ENCODE results near the gene CLDN19.
"Not testable (repeated sequence)": the region's sequence is repeated elsewhere in the genome, so short reads cannot be mapped to it uniquely, and the experiment has no call there.

The CLDN19 gene

DNA sequence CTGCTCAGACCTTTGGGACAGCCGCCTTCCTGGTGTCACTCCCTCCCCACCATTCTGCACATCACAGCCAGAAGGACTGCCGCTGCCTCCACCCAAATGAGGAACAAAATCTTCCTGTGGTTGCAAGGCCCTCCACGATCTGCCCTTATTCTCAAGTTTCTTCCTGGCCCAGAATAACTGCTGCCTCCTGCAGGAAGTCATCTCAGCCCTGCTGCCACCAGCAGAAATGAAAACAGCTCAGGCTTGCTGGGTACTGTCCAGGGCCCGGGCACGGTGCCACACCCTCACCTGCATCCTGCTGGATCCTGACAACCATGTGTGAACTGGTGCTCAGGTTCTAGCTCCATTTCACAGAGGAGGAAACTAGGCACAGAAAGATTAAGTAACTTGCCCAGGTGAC, 2.8 kb downstream of the CLDN19 start:
- DNase-seq: no peak

DNA sequence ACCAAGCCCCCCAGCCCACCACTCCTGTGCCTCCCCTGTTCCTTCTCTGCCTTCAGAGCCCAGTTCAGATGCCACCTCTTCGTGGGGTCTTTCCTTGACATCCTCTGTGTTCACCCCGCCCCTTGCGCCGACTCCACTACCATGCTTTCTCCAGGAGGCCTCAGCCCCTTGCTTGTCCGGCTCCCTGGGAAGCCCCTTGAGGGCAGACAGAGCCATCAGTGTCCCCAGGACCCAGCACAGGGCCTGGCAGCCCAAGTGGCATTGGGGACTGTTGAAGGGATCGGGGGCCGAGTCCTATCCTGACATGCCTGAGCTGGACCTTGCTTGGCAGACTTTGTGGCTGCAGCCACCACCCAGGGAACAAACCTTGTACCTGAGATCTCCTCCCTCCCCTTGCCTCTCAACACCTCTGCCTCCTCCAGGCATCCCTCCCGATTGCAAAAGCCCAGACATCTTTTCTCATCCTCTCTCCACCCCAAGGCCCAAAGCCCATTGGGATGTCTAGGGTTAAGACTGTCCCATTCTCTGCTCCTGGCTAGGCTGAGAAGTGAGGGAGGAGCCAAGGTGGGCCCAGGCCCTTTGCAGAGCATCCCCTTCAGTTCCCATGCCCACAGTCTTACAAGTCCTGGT, 3.4 kb downstream of the CLDN19 start:
- DNase-seq: no peak

DNA sequence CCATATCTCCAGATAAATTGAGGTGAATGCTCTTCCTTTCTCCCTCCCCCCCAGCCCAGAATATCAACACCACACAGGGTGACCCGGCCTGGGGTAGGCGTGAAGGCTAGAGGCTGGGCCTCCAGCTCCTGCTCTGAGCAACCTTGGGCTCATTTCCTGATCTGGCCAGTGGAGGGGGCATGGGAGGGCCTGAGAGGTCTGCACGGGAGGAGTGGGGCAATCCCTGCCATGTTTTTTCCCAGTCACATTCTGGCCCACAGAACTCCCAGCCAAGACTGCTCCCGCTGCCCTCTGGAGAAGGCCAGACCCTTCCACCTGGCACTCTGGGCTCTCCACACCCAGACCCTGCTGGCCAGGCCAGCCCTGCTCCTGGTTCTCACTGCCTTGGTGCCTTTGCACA, 3.9 kb downstream of the CLDN19 start:
- no peak for DNase-seq

DNA sequence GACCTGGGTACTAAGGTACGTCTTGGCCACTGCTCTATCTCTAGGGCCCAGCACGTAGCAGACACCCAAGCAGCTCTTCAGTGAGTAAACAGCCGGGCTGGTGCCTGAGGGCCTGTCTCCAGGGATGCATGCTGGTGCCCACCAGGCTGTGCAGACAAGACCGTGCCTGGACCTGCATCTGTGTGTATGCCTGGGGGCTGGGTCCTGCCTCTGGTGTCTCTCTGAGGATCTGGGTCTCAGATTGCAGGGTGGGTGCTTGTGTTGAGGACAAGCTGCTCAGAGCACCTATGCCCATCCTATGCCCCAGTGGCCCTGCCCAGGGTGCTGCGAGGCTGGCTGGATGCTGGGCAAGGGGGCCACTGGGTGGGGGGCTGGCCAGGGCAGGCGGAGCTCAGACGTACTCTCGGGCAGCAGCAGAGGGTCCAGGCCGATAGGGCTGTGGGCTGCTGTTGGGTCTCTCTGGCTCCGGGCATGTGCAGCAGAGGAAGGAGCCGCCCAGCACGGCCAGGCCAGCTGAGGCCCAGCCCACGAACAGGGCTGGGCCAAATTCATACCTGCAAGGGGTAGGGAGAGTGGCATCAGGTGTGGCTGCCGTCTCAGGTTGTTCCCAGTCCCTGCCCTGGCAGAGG, 4.4 kb downstream of the CLDN19 start:
- no peak for DNase-seq

DNA sequence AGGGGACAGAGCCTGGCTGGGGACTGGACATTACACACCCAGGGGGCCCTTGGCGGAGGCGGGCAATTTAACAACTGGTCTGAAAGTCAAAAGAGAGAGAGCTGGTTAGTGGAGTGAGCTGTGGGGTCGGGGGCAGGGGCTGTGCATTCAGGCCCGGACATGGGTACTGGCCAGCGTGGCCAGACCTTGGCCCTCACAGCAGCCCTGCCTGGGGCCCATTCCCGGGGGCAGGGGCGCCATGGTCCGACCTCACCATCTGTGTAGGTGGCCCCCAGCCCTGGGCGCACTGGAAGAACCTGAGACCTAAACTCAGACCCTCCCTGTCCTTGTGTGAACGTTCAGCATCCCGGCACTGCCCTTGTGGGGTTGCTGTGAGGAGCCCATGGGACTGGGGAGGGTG, 5.0 kb downstream of the CLDN19 start:
- no peak for DNase-seq

DNA sequence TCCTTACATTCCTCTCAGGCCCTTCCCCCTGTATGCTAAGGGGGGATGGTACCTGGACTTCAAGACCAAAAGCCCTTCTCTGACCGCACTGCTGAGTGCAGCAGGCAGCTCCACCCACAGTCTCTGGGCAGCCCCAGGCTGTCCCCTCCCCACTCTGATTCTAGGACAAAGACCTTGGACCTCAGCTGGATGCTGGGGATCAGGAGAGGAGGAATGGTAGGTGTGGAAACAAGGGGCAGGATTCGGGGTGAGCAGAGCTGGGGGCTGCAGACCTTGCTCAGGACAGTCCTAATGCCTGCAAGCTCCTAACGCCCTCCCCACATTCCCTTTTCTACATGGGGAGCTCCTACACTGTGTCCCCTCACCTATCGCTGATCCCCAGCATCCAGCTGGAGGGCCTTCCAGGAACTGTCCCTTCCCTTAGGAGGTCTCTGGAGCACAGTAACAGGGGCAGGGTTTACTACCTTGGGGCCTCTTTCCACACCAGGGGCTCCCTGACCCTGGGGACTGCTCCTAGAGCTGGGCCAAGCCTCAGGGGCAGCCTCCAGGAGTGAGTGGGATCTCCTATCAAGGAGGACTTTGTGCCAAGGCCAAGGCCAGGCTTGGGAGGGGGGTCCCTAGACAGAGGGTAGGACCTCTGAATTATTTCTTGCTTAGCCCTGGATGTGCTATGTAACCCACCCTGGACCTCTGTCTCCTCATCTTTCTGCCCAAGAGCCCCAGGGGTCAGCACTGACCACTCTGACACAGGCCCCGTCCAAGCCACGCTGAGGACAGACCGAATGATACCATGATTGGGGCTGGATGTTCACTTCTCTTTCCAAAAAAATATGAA, 5.6 kb downstream of the CLDN19 start:
- no peak for DNase-seq

DNA sequence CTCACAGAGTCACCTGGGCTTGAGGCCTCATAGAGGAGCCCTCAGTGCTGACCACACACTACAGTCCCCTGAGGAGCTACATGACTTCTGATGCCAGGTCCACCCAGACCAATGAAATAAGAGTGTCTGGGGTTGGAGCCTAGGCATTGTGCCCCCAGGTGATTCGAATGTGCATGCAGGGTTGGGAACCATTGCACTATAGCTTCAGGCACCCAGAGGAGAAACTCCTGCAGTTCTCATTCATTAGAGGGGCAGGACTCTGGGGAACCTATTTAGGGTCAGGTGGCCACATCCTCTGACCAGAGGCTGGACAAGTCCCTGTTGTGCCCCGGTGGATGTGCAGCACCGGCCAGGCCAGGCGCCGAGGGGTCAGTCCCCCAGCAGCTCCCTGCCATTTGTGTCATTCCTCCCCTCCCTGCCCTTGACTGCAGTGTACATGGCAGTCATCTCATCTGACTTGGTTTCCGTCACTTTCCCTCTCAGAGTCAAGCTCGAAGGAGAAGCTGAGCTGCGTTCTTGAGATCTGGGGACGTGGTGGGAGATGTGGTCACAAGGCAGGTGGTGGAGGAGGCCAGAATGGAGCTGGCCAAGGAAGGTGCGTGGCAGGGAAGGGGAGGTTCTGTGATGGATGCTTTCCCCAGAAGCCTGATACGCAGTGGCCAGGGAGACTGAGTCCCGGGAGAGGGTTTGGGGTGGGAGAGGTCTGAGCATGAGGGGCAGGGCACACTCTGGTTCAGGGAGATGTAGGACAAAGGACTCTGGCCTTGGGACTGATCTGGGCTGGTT, 6.4 kb downstream of the CLDN19 start:
- no peak for DNase-seq

DNA sequence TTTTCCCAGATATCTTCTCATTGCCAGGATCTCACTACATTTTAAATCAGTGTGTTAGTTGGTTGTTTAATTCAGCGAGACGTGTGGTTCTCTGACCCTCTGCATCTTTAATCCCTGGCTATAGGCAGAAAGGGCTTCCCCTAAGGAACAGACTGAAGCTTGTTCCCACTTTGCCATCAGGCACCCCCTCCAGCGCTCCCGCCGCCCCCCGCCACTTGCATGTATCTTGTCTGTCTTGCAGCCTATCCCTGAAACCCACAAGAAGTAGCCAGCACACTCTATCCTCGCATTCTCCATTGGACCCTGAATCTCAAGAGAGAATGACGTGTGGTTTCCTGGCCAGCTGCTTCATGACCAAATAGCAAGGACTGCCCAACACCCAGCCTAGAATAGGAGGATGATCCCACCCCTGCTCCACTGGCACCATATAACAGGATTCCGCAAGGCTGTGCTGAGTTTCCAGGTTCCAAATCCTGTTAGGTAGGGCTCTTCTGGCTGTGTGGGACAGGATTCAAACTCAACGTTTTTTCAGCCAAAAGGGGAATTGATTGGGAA, 7.8 kb downstream of the CLDN19 start:
- DNase-seq: no peak

DNA sequence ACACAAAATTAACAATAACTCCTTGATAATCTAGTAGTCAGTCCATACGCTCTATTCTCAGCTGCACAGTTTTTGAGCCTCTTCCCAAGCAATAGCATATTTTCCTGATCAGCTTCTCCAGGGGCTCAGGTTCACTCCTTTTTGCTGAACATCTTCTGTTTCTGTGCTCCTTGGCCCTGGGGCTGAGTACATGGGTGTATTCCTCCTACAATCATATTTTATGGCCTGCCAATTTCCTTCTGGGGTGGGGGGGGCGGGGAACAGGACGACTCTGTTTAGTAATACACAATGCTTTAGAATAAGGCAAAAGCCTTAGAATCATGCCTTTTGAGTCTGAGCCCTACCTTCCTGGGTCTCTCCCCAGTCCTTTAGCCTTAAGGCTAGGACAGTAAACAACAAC, 8.5 kb downstream of the CLDN19 start:
- DNase-seq: no peak

DNA sequence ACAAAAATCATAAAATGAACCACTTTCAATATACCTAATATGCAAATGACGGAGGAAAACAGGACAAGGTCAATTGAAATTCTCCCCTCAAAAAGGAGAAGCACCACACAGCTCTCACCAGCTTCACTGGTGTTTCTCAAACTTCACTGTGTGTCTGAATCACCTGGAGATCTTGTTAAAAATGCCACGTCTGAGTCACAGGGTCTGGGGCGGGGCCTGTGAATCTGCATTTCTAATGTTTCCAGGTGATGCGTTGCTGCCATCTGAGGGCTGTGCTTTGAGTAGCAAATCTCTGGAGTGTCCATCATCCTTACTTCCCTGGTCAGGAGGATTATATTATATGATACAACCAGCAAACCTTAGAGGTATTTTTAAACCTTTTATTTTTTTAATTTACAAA, 9.0 kb downstream of the CLDN19 start:
- DNase-seq: peak; percentile 62

DNA sequence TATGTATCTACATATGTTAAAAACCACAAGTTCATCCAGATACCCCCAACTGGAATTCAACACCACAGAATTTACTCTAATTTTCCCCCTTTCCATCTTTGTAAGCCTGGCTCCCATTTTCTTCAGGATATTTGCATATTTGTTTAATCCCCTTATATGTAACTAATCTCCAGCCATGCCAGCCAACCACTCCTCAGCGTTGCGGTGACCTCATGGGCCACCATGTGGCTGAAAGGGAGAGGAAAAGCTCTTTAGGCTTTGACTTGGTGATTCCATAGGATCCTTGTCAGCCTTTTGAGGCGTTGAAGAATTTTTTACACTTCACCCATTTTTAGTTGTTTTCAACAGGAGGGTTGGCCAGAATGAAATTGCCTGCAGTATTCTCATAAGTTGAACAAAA, 10.0 kb downstream of the CLDN19 start:
- no peak for DNase-seq

DNA sequence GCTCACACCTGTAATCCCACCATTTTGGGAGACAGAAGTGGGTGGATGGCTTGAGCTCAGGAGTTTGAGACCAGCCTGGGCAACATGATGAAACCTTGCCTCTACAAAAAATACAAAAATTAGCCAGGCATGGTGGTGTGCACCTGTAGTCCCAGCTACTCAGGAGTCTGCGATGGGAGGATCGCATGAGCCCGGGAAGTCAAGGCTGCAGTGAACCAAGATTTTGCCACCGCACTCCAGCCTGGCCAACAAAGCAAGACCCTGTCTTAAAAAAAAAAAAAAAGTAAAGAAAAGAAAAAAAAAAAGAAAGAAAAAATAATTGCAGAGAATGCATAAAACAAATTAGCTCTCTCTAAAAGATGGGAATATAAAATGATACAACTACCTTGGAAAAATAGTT, 14.2 kb downstream of the CLDN19 start:
- DNase-seq: not testable (repeated sequence)

DNA sequence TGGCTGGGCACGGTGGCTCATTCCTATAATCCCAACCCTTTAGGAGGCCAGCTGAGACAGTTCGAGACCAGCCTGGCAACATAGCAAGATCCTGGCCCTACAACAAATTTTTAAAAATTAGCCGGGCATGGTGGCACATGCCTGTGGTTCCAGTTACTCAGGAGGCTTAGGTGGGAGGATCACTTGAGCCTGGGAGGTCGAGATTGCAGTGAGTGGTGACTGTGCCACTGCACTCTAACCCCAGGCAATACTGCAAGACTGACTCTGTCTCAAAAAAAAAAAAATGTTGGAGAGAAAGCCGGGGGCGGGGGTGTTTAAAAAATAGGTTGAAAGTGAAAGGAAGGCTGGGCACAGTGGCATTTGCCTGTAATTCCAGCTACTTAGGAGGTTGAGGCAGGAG, 16.5 kb downstream of the CLDN19 start:
- no peak for DNase-seq

DNA sequence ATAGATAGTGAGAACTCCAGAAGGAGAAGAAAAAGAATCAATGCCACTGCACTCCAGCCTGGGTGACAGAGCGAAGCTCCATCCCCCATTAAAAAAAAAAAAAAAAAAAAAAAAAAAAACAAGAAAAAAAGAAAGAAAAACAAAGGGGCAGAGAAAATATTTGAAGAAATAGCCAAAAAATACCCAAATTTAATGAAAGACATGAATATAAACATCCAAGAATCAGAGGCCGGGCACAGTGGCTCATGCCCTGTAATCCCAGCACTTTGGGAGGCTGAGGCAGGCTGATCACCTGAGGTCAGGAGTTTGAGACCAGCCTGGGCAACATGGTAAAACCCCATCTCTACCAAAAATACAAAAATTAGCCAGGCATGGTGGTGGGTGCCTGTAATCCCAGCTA, 17.6 kb downstream of the CLDN19 start:
- DNase-seq: not testable (repeated sequence)

DNA sequence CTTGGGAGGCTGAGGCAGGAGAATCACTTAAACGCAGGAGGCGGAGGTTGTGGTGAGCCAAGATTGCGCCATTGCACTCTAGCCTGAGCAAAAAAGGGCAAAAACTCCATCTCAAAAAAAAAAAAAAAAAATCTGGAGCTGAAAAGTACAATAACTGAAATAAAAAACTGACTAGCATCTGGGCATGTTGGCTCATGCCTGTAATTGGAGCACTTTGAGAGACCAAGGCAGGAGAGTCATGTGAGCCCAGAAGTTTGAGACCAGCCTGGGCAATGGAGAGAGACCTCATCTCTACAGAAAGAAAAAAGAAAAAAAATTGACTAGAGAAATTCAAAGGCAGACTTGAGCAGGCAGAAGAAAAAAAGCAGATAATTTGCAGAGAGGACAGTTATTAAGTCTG, 18.1 kb downstream of the CLDN19 start:
- DNase-seq: no peak

DNA sequence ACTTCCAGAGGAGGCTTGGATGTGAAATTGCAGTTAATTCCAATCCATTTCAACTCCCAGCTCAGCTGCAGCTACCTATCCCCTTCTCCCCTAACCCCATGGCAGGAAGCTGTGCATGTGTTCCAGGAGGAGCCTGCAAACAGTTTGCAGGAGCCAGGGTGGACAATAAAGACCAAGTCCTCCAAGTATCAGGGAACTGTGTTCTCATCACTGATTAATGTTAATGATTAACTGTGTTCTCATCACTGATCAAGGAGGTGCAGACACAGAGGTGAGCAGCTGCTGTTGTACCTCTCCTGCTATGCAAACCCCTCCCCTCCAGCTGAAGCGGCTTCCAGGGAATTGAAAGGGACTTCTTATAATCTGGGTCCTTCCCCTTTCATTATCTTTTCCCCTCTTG, 19.2 kb downstream of the CLDN19 start:
- DNase-seq: no peak

DNA sequence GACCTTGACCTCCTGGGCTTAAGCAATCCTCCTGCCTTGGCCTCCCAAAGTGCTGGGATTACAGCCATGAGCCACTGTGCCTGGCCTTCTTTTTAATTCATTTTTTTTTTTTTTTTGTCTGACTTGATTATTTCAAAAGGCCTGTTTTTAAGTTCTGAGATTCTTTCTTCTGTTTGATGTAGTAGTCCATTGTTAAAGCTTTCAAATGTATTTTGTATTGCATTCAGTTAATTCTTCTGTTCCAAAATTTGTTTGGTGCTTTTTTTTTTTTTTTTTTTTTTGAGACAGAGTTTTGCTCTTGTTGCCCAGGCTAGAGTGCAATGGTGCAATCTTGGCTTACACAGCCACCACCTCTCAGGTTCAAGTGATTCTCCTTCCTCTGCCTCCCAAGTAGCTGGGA, 25.6 kb downstream of the CLDN19 start:
- not testable (repeated sequence) for DNase-seq

DNA sequence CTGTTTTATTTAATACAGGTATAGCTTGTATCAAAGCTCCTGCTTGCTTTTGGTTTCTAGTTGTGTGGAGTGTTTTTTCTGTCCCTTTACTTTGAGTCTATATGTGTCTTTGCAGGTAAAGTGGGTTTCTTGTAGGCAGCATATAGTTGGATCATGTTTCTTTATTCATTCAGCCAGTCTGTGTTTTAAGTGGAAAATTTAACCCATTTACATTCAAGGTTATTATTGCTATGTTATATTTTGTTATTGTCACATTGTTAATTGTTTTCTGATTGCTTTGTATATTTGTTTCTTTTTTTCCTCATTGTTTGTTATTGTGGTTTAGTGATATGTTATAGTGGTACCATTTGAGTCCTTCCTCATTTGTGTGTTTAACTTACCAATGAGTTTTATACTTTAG, 26.7 kb downstream of the CLDN19 start:
- no peak for DNase-seq

DNA sequence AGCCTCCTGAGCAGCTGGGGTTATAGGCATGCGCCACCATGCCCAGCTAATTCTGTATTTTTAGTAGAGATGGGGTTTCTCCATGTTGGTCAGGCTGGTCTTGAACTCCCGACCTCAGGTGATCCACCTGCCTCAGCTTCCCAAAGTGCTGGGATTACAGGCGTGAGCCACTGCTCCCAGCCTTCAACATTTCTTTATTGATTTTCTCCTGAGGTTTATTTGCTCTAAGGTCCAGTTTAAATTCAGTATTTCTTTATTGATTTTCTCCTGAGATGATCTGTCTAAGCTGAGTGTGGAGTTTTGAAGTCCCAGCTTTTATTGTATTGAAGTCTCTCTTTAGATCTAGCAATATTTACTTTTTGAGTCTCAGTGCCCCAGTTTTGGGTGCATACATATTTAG, 27.2 kb downstream of the CLDN19 start:
- DNase-seq: not testable (repeated sequence)

DNA sequence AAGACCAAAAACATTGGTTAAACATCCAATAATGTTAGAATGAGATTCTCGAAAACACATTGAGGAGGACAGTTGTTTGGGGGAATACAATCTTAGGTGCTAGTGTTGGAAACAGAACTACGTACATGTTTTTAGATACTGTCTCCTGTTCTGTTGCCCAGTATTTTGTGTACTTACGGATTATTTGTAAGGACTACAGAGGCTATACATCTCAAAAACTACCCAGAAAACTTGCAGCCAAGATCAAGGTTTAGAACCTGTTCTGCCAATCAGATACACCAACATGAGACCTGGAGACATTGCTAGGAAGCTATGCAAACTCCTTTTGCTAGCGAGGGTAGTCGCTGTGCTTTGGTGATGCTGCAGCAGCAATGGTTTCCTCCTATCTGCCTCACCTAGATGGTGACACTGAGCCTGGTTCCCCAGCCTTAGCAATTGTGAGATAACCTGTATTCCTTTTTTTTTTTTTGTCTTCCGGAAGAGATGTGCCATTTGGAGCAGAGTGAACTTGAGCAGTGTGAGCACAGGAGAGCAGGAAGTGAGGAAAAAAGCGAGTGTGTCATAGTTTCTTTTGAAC, 36.1 kb downstream of the CLDN19 start:
- DNase-seq: no peak

DNA sequence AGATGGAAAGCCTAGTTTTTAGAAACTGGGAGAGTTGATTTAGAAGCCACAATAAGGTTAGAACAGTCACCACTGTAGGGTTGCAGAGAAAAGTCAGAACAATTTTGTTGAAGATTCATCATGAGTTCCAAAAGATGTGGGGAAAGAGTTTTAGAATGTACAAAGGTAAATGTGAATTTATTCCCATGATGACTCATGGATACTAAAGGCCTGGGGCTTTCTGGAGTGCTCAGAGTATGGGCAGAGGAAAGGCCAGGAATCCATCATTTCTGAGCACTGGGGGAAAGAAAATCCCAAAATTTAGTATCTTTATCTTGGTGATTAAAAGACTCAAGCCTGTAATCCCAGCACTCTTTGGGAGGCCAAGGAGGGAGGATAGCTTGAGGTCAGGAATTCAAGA, 40.0 kb downstream of the CLDN19 start:
- no peak for DNase-seq

DNA sequence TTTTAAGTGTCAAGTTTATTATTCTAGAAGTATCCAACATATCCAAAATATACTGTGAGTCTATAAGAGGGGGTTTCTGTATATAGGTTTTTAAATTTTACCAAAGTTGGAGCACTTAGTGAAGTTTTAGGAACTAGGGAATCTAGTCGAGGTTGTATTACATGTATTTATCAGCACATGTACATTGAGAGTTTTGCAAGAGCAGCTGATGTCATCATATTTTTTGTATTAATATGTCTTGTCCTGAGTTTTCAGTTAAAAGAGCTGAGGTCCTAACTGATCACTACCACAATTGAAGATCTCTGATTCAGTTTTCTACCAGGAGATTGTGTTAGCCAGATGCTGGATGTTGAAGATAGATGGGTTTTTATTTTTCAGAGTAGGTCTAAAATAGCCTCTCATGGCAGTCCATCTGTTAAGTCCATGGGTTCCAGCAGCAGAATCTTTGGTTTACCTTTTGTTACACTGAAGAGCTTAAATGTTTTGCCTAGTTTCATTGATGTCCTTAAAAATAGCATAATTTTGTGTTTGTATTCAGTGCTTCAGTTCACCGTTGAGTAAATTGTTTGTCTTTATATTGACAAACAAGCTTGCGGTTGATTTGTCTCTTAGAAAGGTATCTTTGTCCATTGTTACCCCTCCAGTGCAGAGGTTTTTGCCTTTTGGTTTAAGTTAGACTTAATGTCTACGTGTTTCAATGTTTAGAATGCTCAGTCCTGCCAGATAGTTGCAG, 41.8 kb downstream of the CLDN19 start:
- DNase-seq: no peak

Measured in activated naive CD4-positive, alpha-beta T cell treated with anti-CD3 and anti-CD28 coated beads, Interleukin-2, amount 50 U/mL, for 16 hours (primary cell).